Central memory CD8-positive, alpha-beta T cell (primary cell): ENCODE results near the gene UXT.
A peak's percentile ranks its signal among the peaks of the same experiment; 100 is the strongest.

Experiments
- ATAC-seq: fragments of 150-1000 bp; cut with Tn5 transposase; replicated peaks from 2 replicates; pipeline ENCODE4 v1.10.0; 2022; ENCODE audit warnings: mild to moderate bottlenecking, moderate FRiP score, moderate number of reproducible peaks; ENCODE audit not compliant: poor library complexity, severe bottlenecking; ENCODE audit errors: extremely low read depth
- DNase-seq, 2 donors: peaks; one replicate each; pipeline ENCODE4 v3.0.0; 2021; ENCODE audit warnings: low spot score in 2 of 2
- H3K27ac Mint-ChIP-seq: one replicate; pipeline ENCODE4 v1.8.0; 2022; ENCODE audit warnings: low read depth, mild to moderate bottlenecking, moderate library complexity, mixed read lengths
- H3K27me3 Mint-ChIP-seq: one replicate; pipeline ENCODE4 v1.8.0; 2022; ENCODE audit warnings: mixed read lengths
- H3K36me3 Mint-ChIP-seq: one replicate; pipeline ENCODE4 v1.8.0; 2022; ENCODE audit warnings: mild to moderate bottlenecking, moderate library complexity, mixed read lengths; ENCODE audit not compliant: insufficient read depth
- H3K4me1 Mint-ChIP-seq: one replicate; pipeline ENCODE4 v1.8.0; 2022; ENCODE audit warnings: mixed read lengths
- H3K4me3 Mint-ChIP-seq: one replicate; pipeline ENCODE4 v1.8.0; 2022; ENCODE audit warnings: mild to moderate bottlenecking, moderate library complexity, mixed read lengths
- H3K9me3 Mint-ChIP-seq: one replicate; pipeline ENCODE4 v1.8.0; 2022; ENCODE audit warnings: mixed read lengths

Gene UXT

DNA sequence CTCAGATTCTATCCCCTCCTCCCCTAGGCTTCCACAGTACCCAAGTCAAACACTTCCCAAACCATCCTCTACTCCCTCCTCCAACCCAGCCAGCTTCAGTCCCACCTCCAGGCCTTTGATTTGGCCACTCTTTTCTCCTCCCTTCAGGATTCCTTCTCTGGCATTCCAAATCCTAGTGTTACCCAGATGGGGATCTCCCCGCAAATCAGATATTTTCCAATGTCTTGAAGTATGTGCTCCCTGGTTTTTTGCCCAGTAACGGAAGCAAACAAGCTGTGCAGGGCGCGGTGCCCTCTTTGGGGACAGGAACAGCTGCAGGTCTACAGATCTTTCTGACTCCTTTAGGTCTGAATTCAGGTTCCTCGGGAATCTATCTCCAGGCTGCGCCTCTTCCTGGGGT is 37.1 kb downstream of the UXT start:
- DNase-seq (no peak), ATAC-seq (no peak)
- peaks cover 13% of the 10 kb centered on the region for H3K4me1 Mint-ChIP-seq
- no peak overlapping the region for H3K4me3 Mint-ChIP-seq
- H3K27ac Mint-ChIP-seq: no peak overlapping the region
- peaks cover 13% of the 10 kb centered on the region for H3K36me3 Mint-ChIP-seq
- no peaks in the 10 kb centered on the region for H3K9me3 Mint-ChIP-seq
- H3K27me3 Mint-ChIP-seq: peaks cover 34% of the 10 kb centered on the region

- Mint-ChIP-seq H3K27ac (no peak overlapping the region), H3K4me3 (peak overlapping the region; percentile 20)
- no peak for ATAC-seq
Measured at GRCh38 chrX:47620303-47620685, 38.7 kb downstream of the UXT start.

GRCh38 chrX:47619486-47620302 is 39.3 kb downstream of the UXT start, which contains the start of gene SYN1:
SYN1 (minus strand) TSS chrX:47619857; CDS start chrX:47619728, 129 bp downstream.
- Mint-ChIP-seq H3K4me1 (peaks cover 13% of the 10 kb centered on the region), H3K4me3 (peak within 1 kb of the TSS; percentile 76), H3K36me3 (peaks cover 9% of the 10 kb centered on the region), H3K27ac (no peak within 1 kb of the TSS), H3K27me3 (peaks cover 34% of the 10 kb centered on the region), H3K9me3 (no peaks in the 10 kb centered on the region)
- ATAC-seq: peak; percentile 82
- DNase-seq: peak; percentile 62 to 74

More at GRCh38 chrX:47620303-47620685, 38.7 kb downstream of the UXT start:
- Mint-ChIP-seq H3K27me3 (peaks cover 34% of the 10 kb centered on the region), H3K4me1 (peaks cover 13% of the 10 kb centered on the region), H3K9me3 (no peaks in the 10 kb centered on the region), H3K36me3 (peaks cover 11% of the 10 kb centered on the region)
- no peak for DNase-seq

DNA sequence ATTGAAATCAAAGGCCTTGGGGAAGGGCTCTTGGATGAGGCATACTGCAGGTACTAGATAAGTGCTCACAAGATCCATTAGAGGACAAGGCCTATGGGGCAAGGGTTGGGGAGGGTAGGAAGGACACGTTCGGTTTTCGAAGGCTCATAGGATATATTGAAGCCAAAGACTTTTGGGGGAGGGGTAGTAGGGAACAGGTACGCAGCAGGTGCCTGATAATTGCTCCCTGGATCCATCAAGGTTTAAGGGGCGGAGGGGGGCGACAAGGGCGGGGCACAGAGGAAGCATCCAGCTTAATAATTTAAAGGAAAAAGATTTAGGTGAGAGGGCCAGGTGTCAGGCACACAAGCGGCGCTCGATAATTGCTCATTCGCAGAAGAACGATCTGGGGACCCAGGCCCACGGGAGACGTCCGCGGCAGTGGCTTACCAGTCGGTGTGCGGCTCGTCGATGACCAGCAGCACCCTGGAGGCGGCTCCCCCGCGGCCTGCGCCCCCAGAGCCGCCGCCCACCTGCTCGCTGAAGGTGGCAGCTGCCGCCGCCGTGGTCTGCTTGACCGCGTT is 40.0 kb downstream of the UXT start:
- peak overlapping the region; percentile 76 for H3K4me3 Mint-ChIP-seq
- peaks cover 31% of the 10 kb centered on the region for H3K27me3 Mint-ChIP-seq
- ATAC-seq (no peak), DNase-seq (no peak)
- peaks cover 9% of the 10 kb centered on the region for H3K36me3 Mint-ChIP-seq
- no peaks in the 10 kb centered on the region for H3K9me3 Mint-ChIP-seq
- H3K4me1 Mint-ChIP-seq: peaks cover 13% of the 10 kb centered on the region
- H3K27ac Mint-ChIP-seq: no peak overlapping the region

DNA sequence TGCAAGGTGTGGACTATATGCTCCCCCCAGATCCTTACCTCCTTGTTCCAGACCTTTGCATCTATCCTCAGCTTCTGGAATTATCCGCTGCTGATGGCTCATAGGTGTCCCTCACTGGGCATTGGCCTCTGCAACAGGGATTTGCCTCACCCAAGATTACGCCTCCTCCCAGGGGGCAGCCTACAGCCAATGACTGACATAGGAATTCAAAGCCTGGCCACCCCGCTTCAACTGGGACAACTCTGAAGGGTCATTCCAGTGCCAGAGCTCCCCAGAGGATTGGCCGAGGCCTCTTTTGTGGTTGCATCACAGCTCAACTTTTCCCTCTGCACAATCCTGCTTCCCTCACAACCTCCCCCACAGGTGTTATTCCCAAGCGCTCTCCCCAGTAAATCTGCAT is 44.4 kb downstream of the UXT start:
- DNase-seq (no peak), ATAC-seq (no peak)
- Mint-ChIP-seq H3K4me3 (no peak overlapping the region), H3K27ac (no peak overlapping the region), H3K36me3 (peaks cover 6% of the 10 kb centered on the region), H3K9me3 (no peaks in the 10 kb centered on the region), H3K4me1 (peaks cover 5% of the 10 kb centered on the region), H3K27me3 (peaks cover 8% of the 10 kb centered on the region)

GRCh38 chrX:47613082-47613481 is 45.9 kb downstream of the UXT start:
- ATAC-seq: no peak
- H3K4me3 Mint-ChIP-seq: no peak overlapping the region
- no peak for DNase-seq
- peaks cover 2% of the 10 kb centered on the region for H3K36me3 Mint-ChIP-seq
- H3K4me1 Mint-ChIP-seq: no peaks in the 10 kb centered on the region
- H3K9me3 Mint-ChIP-seq: no peaks in the 10 kb centered on the region
- H3K27me3 Mint-ChIP-seq: peaks cover 8% of the 10 kb centered on the region
- H3K27ac Mint-ChIP-seq: no peak overlapping the region

DNA sequence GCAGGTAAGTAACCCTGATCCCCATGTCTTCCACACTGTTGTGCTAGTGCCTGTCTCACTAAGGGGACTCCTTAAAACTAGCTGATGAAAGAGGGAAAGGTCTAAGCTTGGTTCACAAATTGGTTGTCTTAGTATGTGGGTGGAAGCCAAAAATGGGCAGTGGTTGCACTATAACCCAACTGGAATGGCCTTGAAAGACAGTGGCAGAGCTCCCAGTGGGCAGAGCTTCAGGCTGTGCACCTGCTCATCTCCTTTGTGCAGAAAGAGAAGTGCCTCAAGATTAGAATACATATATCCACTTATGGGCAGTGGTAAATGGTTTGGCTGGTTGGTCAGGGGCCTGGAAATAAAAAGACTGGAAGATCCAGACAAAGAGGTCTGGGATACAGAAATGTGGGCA is 46.6 kb downstream of the UXT start:
- H3K4me3 Mint-ChIP-seq: no peak overlapping the region
- no peaks in the 10 kb centered on the region for H3K36me3 Mint-ChIP-seq
- no peak for ATAC-seq

GRCh38 chrX:47611926-47612325 is 47.1 kb downstream of the UXT start:
- H3K36me3 Mint-ChIP-seq: no peaks in the 10 kb centered on the region
- DNase-seq: no peak
- H3K9me3 Mint-ChIP-seq: no peaks in the 10 kb centered on the region
- H3K4me1 Mint-ChIP-seq: no peaks in the 10 kb centered on the region
- no peak for ATAC-seq
- no peak overlapping the region for H3K27ac Mint-ChIP-seq
- no peaks in the 10 kb centered on the region for H3K27me3 Mint-ChIP-seq
- no peak overlapping the region for H3K4me3 Mint-ChIP-seq

More for the DNA sequence above, 46.6 kb downstream of the UXT start:
- DNase-seq: no peak
- Mint-ChIP-seq H3K27me3 (peaks cover 2% of the 10 kb centered on the region), H3K4me1 (no peaks in the 10 kb centered on the region), H3K27ac (no peak overlapping the region), H3K9me3 (no peaks in the 10 kb centered on the region)

DNA sequence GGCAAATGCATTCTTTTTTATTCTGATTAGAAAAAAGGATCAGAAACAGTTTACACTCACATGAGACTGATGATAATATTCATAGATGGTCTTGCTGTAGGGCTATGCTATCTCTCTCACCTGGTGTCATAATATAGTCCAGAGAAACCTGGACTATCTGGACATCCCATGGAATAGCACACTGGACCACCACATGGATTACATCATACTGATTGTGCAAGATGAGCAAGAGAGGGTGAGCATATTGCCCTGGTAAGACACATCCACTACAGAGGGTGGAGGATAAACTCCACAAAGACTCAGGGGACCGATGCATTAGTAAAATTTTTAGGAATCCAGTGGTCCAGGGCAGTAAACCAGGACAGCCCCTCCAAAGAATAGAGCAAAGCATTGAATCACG is 47.5 kb downstream of the UXT start:
- Mint-ChIP-seq H3K4me3 (no peak overlapping the region), H3K9me3 (no peaks in the 10 kb centered on the region), H3K4me1 (no peaks in the 10 kb centered on the region), H3K36me3 (no peaks in the 10 kb centered on the region), H3K27me3 (no peaks in the 10 kb centered on the region), H3K27ac (no peak overlapping the region)
- DNase-seq (no peak), ATAC-seq (no peak)

GRCh38 chrX:47610511-47610910 is 48.5 kb downstream of the UXT start:
- DNase-seq (no peak), ATAC-seq (no peak)
- Mint-ChIP-seq H3K4me1 (no peaks in the 10 kb centered on the region), H3K9me3 (no peaks in the 10 kb centered on the region), H3K27ac (no peak overlapping the region), H3K36me3 (no peaks in the 10 kb centered on the region), H3K27me3 (no peaks in the 10 kb centered on the region), H3K4me3 (no peak overlapping the region)

DNA sequence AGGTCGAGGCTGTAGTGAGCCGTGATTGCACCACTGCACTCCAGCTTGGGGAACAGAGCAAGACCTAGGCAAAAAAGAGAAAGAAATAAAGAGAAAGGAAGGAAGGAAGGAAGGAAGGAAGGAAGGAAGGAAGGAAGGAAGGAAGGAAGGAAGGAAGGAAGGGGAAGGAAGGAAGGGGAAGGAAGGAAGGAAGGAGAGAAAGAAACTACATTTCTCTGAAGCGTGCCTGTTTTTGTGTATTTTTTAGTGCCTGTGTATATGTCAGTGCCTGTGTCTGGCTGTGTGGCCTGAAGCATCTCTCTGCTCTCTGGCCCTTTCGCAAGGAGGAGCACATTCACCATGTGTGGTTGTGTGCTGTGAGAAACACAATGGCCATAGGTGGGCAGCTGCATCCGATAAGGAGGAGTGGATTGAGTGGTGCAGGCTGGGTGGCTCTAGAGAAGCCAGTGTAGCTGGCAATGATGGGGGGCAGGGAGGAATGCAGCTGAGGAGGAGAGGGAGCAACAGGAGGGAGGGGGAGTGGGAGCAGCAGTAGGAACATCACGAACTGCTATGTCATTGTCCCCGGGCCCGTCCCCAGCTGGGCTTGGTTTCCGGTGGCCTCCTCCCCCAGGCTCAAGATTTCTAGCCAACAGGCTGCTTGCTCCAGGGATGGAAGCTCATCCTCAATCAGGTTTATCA is 50.7 kb downstream of the UXT start:
- no peaks in the 10 kb centered on the region for H3K27me3 Mint-ChIP-seq
- H3K4me3 Mint-ChIP-seq: no peak overlapping the region
- DNase-seq (no peak), ATAC-seq (no peak)
- H3K9me3 Mint-ChIP-seq: no peaks in the 10 kb centered on the region
- no peak overlapping the region for H3K27ac Mint-ChIP-seq
- no peaks in the 10 kb centered on the region for H3K4me1 Mint-ChIP-seq
- no peaks in the 10 kb centered on the region for H3K36me3 Mint-ChIP-seq

DNA sequence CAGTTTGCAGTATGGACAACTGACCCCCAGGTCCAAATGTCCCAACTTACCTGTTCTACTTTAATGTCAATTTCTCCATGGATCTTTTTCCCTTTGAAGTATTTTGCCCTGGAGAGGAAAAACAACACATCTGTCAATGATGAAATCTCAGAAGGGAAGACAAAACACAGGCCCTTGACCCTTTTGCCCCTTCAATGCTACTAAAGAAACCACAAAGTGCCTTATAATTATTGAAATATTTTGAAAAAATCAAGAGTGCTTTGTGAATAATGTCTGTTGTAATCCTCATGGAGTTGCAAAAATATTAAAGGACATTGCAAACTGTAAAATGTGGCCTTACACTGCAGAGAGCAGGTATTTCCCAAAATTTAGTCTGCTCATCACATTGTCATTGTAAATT is 51.9 kb downstream of the UXT start:
- no peaks in the 10 kb centered on the region for H3K9me3 Mint-ChIP-seq
- H3K4me1 Mint-ChIP-seq: no peaks in the 10 kb centered on the region
- no peak overlapping the region for H3K27ac Mint-ChIP-seq
- no peak overlapping the region for H3K4me3 Mint-ChIP-seq
- H3K27me3 Mint-ChIP-seq: no peaks in the 10 kb centered on the region
- ATAC-seq: no peak
- no peak for DNase-seq
- H3K36me3 Mint-ChIP-seq: no peaks in the 10 kb centered on the region

GRCh38 chrX:47605024-47605423 is 54.0 kb downstream of the UXT start:
- Mint-ChIP-seq H3K36me3 (no peaks in the 10 kb centered on the region), H3K27me3 (no peaks in the 10 kb centered on the region), H3K4me1 (no peaks in the 10 kb centered on the region), H3K4me3 (no peak overlapping the region), H3K27ac (no peak overlapping the region), H3K9me3 (no peaks in the 10 kb centered on the region)
- DNase-seq (no peak), ATAC-seq (no peak)
